Measurements from ENCODE around the gene DYRK1A. TPM values are rescaled to one million over a fixed set of nuclear protein-coding genes. Genes with fewer than 3 reads are reported as not detected.
"Not testable (repeated sequence)": the region's sequence is repeated elsewhere in the genome, so short reads cannot be mapped to it uniquely, and the experiment has no call there.

The DYRK1A gene
- polyA plus RNA-seq, 1 donor from 2014 or later: 94.8 TPM

DNA sequence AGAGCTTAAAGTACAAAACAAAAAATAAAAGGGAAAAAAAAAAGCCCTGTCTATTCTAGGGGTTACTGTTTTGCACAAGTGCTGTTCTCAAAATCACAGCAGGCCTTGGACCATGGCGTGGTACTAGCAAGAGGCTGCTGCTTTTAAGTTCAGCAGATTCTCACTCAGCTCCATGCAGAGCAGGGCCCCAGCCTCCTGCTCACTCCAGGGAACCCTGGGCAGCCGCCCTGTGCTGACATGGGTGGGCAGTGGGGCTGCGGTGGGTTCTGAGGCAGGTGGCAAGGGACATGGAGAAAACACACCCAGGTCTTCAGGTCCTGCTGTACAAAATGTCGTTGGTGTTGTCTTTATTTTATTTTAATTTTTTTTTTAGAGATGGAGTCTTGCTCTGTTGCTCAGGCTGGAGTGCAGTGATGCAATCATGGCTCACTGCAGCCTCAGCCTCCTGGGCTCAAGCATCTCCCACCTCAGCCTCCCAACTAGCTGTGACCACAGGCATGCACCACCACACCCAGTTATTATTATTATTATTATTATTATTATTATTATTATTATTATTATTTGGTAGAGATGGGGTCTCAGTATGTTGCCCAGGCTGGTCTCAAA lies 170.9 kb downstream of the DYRK1A start:
- Histone ChIP-seq H3K9me2 (ENCODE audit: insufficient read depth, low read length) (no peaks in the 10 kb centered on the region), H3K36me3 (ENCODE audit: insufficient read depth, low read length) (no peaks in the 10 kb centered on the region), H3K4me3 (ENCODE audit: low read length) (no peak overlapping the region), H3K9me3 (ENCODE audit: low read length) (no peaks in the 10 kb centered on the region), H3K27ac (ENCODE audit: low read length) (no peak overlapping the region), H3F3A (ENCODE audit: insufficient read depth, low read length, poor library complexity, severe bottlenecking) (no peaks in the 10 kb centered on the region), H4K20me1 (ENCODE audit: insufficient read depth) (no peaks in the 10 kb centered on the region), H3K9ac (ENCODE audit: low read length) (no peak overlapping the region), H3K79me2 (replicated peaks; ENCODE audit: insufficient read depth, low read length) (no peaks in the 10 kb centered on the region), H3K27me3 (ENCODE audit: insufficient read depth, low read depth, low read length) (no peaks in the 10 kb centered on the region), H3K4me2 (ENCODE audit: low read length) (no peak overlapping the region), H2AFZ (ENCODE audit: low read depth, low read length) (no peak overlapping the region)
- TF ChIP-seq EZH2 (IDR thresholded peaks at IDR 0.05; ENCODE audit: borderline replicate concordance, insufficient read depth, low read length, poor library complexity, severe bottlenecking) (no peak), MXI1 (conservative IDR thresholded peaks at IDR 0.05; ENCODE audit: poor library complexity, severe bottlenecking) (no peak), EP300 (conservative IDR thresholded peaks at IDR 0.05; ENCODE audit: poor library complexity, severe bottlenecking) (no peak)

- Histone ChIP-seq H3K4me2 (ENCODE audit: low read length) (no peak overlapping the region), H4K20me1 (ENCODE audit: insufficient read depth) (no peaks in the 10 kb centered on the region), H3K9me3 (ENCODE audit: low read length) (no peaks in the 10 kb centered on the region), H3K27ac (ENCODE audit: low read length) (no peak overlapping the region), H3K9me2 (ENCODE audit: insufficient read depth, low read length) (no peaks in the 10 kb centered on the region), H3K4me3 (ENCODE audit: low read length) (no peak overlapping the region), H3K27me3 (ENCODE audit: insufficient read depth, low read depth, low read length) (no peaks in the 10 kb centered on the region), H3F3A (ENCODE audit: insufficient read depth, low read length, poor library complexity, severe bottlenecking) (no peaks in the 10 kb centered on the region), H3K36me3 (ENCODE audit: insufficient read depth, low read length) (no peaks in the 10 kb centered on the region), H2AFZ (ENCODE audit: low read depth, low read length) (no peak overlapping the region), H3K79me2 (replicated peaks; ENCODE audit: insufficient read depth, low read length) (no peaks in the 10 kb centered on the region), H3K9ac (ENCODE audit: low read length) (no peak overlapping the region)
- TF ChIP-seq, protein P1, sequence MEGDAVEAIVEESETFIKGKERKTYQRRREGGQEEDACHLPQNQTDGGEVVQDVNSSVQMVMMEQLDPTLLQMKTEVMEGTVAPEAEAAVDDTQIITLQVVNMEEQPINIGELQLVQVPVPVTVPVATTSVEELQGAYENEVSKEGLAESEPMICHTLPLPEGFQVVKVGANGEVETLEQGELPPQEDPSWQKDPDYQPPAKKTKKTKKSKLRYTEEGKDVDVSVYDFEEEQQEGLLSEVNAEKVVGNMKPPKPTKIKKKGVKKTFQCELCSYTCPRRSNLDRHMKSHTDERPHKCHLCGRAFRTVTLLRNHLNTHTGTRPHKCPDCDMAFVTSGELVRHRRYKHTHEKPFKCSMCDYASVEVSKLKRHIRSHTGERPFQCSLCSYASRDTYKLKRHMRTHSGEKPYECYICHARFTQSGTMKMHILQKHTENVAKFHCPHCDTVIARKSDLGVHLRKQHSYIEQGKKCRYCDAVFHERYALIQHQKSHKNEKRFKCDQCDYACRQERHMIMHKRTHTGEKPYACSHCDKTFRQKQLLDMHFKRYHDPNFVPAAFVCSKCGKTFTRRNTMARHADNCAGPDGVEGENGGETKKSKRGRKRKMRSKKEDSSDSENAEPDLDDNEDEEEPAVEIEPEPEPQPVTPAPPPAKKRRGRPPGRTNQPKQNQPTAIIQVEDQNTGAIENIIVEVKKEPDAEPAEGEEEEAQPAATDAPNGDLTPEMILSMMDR (IDR thresholded peaks at IDR 0.05; ENCODE audit: poor library complexity, severe bottlenecking): no peak
- TF ChIP-seq EP300 (conservative IDR thresholded peaks at IDR 0.05; ENCODE audit: poor library complexity, severe bottlenecking): no peak
- TF ChIP-seq TAF1 (IDR thresholded peaks at IDR 0.05; ENCODE audit: low read depth): no peak
- TF ChIP-seq REST (IDR thresholded peaks at IDR 0.05; ENCODE audit: borderline replicate concordance): no peak
- no peak for TF ChIP-seq RAD21 (conservative IDR thresholded peaks at IDR 0.05)
- TF ChIP-seq EZH2 (IDR thresholded peaks at IDR 0.05; ENCODE audit: borderline replicate concordance, insufficient read depth, low read length, poor library complexity, severe bottlenecking): no peak
- no peak for TF ChIP-seq SMC3 (conservative IDR thresholded peaks at IDR 0.05; ENCODE audit: poor library complexity)
Measured at GRCh38 chr21:37538971-37539590, 172.5 kb downstream of the DYRK1A start.

GRCh38 chr21:37541128-37541527 lies 174.6 kb downstream of the DYRK1A start:
- not testable (repeated sequence) for H4K20me1 ChIP-seq (ENCODE audit: insufficient read depth); H3K27ac ChIP-seq (ENCODE audit: low read length); H3K9me2 ChIP-seq (ENCODE audit: insufficient read depth, low read length); H3K4me3 ChIP-seq (ENCODE audit: low read length); H3K27me3 ChIP-seq (ENCODE audit: insufficient read depth, low read depth, low read length); H3K9me3 ChIP-seq (ENCODE audit: low read length); H3K79me2 ChIP-seq (replicated peaks; ENCODE audit: insufficient read depth, low read length); H3K36me3 ChIP-seq (ENCODE audit: insufficient read depth, low read length); H3K4me2 ChIP-seq (ENCODE audit: low read length); H2AFZ ChIP-seq (ENCODE audit: low read depth, low read length); H3F3A ChIP-seq (ENCODE audit: insufficient read depth, low read length, poor library complexity, severe bottlenecking); H3K9ac ChIP-seq (ENCODE audit: low read length)
